Testis (tissue), 2 donors: ENCODE measurements around the gene KDM4C.

Source experiments
- POLR2A ChIP-seq: fragments of 450-650 bp; IDR thresholded peaks from one replicate; pipeline ENCODE4 v1.6.1; 2017; ENCODE audit warnings: antibody characterized with exemption, mild to moderate bottlenecking, moderate library complexity
- TF ChIP-seq, protein P1 (sequence below), 3 experiments: fragments of 450-650 bp in 2 of 3; fragments of 200-600 bp in 1 of 3; sonication (generic) in 1 of 3; IDR thresholded peaks; one replicate each; pipeline ENCODE4 v1.5.1; 2016 to 2019; ENCODE audit warnings: antibody characterized with exemption in 3 of 3, mild to moderate bottlenecking in 2 of 3, moderate library complexity in 1 of 3

DNA sequence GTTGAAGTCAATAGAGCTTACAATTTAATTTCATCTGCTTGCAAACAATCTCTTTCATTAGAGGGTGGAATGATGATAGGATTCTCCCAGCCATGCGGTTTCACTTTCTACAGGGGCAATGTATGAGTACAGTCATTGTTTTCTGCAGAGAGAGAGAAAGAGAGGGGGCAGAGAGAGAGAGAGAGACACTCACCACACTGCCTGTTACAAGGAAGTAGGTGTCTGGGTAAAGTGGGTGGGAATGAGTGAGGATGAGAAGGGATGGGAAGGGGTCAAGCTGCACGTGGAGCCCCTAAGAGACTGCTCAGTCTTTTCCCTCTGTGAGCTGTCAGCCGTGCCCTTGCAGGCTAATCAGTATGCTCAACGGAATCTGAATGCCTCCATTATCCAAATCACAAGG is 454.3 kb downstream of the KDM4C start:
- TF ChIP-seq, protein P1, sequence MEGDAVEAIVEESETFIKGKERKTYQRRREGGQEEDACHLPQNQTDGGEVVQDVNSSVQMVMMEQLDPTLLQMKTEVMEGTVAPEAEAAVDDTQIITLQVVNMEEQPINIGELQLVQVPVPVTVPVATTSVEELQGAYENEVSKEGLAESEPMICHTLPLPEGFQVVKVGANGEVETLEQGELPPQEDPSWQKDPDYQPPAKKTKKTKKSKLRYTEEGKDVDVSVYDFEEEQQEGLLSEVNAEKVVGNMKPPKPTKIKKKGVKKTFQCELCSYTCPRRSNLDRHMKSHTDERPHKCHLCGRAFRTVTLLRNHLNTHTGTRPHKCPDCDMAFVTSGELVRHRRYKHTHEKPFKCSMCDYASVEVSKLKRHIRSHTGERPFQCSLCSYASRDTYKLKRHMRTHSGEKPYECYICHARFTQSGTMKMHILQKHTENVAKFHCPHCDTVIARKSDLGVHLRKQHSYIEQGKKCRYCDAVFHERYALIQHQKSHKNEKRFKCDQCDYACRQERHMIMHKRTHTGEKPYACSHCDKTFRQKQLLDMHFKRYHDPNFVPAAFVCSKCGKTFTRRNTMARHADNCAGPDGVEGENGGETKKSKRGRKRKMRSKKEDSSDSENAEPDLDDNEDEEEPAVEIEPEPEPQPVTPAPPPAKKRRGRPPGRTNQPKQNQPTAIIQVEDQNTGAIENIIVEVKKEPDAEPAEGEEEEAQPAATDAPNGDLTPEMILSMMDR (IDR thresholded peaks at IDR 0.05) = no peak
- no peak for TF ChIP-seq POLR2A
